ENCODE measurements around the gene LIN7B.
"Not testable (repeated sequence)": the region's sequence is repeated elsewhere in the genome, so short reads cannot be mapped to it uniquely, and the experiment has no call there.

LIN7B gene

DNA sequence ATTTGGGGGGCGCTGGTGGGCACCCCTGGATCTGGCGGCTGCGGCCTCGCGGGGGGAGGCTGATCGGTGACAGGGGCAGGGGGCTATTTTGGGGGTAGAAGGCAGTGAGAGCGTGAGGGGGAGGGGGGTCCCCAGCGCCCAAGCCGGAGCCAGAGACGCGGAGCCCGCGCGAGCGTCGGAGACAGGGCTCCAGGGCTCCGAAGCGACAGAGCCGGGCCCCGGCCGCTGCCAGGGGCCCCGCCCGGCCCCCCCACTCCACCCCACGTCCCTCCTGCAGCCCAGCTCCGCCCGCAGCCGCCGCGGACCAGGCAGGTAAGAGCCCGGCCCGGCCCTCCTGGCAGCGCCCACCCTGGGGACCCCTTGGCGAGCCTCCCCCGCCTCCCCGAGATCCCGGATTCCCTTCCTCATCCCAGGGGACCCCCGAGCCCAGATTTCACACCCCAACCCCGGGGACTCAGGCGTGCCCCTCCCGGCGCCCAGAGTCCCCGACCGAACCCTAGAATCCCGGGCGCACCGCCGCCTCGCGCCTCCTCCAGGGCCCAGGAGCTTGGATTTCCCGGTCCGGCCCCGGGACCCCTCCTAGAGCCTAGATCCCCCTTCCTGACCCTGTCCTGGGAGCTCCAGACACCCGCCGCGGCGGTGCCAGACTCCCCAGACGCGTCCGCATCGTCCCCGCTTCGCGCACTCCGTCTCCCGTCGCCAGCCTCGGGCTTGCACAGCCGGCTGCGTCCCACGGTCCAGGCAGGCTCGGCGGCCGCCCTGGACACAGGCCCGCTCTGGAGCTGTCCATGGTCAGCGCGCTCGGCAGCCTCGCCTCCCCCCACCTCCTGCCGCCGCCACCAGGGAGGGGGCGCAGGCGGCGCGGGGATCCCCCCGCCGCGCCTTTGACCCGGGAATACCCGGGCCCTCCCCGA, 5.5 kb downstream of the LIN7B start, which contains the start of gene PPFIA3:
PPFIA3 (plus strand) TSS at position 134 of the 914 bp plus-strand sequence. CDS start 8,330 bp downstream, outside the sequence.
- no peak for DNase-seq

DNA sequence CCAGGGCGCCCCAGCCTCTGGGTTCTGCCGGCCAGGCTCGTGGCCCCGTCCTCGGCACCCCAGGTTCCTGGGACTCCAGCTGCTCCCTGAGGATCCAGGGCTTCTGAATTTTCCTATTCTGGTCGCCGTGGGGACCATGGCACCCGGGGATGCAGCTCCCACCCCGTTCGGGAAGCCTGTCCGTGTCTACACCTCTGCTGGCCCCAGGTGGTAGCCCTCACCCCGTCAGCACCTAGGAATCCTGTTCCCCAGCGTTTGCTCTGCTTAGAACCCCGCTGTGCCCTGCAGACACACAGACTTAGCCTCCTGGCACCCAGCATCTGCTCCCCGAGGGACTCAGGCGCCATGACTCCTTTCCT, 6.1 kb downstream of the LIN7B start:
- DNase-seq: no peak

DNA sequence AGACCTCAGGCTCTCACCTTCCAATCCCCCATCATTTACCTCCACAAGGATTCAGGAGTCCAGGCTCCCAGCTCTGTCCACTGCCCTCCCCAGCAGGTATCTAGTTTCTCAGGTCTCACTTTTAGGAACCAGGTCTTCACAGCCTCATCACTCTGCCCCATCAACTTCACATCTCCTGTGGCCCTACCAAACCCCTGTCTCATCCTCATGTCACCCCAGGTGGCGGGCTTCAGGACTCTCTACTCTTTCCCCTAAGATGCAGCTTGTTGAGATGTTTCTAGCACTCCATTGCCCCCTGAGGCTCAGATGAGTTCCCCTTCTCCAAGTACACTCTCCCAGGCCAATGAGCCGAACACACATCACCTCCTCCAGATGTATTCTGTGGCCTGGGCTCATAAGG, 6.7 kb downstream of the LIN7B start:
- no peak for DNase-seq

DNA sequence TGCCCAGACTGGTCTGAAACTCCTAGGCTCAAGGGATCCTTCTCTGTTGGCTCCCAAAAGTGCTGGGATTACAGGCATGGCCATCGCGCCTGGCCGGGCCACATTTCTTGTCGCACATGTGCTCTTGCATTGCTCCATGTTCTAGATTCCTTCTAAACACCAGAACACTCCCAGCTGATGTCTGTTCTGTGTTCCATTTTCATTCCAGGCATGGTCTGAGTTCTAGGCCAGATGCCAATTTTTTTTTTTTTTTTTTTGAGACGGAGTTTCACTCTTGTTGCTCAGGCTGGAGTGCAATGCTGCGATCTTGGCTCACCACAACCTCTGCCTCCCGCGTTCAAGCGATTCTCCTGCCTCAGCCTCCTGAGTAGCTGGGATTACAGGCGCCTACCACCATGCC, 7.7 kb downstream of the LIN7B start:
- DNase-seq: not testable (repeated sequence)

DNA sequence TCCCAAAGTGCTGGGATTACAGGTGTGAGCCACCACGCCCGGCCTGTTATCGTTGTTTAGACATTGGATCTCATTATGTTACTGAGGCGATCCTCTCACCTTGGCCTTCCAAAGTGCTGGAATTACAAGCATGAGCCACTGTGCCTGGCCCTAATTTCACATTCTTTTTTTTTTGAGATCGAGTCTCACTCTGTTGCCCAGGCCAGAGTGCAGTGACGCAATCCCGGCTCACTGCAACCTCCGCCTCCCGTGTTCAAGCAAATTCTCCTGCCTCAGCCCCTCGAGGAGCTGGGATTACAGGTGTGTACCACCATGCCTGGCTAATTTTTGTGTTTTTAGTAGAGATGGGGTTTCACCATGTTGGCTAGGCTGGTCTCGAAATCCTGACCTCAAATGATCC, 9.1 kb downstream of the LIN7B start:
- DNase-seq: not testable (repeated sequence)

DNA sequence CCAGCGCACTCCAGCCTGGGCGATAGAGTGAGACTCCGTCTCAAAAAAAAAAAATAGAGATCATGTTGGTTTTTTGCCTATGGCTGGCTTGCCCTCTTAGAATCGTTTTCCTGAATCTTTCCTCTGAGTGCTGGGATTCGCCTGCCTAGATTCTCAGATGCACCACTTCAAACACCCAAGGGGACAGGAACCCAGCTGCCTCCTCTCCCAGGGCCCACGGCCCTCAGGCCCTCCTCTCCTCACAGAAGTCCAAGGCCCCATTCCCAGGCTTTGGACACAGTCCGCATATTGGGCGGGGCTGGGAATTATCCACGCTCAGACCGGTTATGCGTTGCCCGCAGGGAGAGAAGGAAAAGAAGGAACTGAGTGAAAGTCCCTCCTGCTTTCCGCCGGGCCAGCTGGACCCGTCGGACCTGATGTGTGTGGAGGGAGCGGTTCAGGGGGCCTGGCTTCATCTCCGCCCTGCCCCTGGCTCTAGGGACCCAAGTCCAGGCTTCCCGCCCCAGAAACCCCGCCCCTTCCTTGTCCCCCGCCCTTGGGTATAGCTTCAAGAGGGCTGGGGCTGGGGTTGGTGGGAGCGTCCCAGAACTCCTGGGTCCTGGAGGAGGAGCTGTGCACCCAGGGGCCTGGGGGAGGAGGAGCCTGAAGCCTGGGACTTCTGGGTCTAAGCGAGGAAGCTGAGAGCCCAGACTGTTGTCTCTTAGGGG, 11.0 kb downstream of the LIN7B start:
- no peak for DNase-seq

DNA sequence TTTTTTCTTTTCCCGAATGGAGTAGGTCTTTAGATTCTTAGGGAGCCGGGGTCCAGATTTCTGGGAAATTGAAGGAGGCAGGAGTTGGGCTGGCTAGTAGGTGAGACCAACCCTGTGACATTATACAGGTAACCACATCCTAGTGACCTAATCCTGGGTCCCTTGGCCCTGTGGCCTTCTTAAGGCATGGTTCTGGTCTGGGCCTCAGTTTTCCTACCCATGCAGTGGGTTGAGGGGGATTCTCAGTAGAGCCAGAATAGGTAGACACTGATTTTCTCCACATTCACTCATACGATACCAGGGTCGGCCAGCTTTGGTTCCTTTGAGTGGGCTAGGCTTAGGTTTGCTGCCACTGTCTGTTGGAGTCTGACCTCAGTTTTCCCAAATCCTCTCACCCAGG, 12.4 kb downstream of the LIN7B start:
- DNase-seq: no peak

DNA sequence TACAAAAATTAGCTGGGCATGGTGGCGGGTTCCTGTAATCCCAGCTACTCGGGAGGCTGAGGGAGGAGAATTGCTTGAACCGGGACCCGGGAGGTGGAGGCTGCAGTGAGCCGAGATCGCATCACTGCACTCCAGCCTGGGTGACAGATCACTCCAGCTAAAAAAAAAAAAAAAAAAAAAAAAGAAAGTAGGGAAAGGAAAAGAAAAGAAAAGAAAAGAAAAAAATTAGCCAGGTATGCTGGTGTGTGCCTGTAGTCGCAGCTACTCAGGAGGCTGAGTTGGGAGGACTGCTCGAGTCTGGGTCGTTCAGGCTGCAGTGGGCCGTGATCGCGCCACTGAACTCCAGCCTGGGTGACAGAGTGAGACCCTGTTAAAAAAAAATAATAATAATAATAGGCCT, 13.1 kb downstream of the LIN7B start:
- not testable (repeated sequence) for DNase-seq

DNA sequence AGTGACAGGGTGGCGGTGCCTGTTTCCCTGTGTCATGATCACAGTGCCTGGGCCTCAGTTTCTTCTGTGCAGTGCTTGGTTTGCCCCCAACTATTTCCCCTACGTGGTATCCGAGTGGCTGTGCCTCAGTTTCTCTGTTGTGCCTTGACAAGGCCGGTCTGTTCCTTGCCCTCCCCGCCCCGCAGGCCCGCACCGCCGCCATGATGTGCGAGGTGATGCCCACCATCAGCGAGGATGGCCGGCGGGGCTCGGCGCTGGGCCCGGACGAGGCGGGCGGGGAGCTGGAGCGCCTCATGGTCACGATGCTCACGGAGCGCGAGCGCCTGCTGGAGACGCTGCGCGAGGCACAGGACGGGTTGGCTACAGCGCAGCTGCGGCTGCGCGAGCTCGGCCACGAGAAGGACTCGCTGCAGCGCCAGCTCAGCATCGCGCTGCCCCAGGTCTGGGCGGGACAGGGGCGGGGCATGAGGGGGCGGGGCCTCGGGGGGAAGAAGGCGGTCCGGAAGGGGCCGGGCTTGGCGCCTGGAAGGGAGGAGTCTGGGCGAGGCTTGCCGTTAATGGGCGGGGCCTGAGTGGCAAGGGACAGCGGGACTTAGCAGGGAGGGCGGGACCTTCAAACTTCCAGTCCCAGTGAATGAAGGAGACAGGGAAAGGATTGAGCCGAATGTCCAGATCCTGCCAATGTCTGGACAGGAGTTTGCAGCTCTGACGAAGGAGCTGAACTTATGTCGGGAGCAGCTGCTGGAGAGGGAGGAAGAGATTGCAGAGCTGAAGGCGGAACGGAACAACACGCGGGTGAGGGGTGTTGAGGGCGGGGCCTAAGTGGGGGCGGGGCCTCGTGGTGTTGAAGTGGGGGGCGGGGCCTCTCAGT, 13.7 kb downstream of the LIN7B start:
- peak; percentile 81 for DNase-seq

DNA sequence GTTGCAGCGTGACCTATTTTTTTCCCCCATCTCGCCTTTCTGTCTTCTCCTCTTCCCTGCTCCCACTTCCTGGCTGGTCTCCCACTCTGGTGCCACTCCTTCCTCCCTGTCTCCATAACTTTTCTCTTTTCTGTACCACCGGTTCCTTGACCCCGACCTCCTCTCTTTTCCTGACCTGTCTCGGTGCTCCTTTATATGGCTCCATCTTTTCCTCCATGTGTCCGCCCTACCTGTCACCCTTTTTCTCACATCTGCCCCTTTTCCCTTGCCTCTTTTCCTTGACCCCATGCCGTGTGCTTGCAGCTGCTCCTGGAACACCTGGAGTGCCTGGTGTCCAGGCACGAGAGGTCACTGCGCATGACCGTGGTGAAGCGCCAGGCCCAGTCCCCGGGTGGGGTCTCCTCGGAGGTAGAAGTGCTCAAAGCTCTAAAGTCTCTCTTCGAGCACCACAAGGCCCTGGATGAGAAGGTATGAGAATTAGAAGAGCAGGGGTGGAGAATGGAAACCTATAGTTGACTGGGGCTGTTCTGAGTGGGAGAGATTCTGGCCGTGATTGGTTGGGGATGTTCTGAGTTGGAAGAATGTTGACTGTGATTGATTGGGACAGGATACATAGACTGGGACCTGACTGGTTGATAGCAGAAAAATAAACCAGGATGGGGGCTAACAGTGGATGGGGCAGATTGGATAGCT, 14.5 kb downstream of the LIN7B start:
- DNase-seq: no peak

DNA sequence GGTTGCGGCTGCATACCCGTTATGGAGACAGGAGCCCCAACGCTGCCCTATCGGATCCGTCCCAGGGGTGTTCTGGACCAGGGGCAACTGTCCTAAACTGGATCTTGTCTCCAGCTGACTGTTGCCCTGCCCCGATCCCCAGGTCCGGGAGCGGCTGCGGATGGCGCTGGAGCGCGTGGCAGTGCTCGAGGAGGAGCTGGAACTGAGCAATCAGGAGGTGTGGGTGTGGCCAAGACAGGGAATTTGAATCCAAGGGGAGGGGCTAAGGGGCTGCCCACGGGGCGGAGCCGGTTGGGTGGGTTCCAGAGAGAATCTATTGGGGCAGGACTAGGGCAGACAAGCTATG, 15.0 kb downstream of the LIN7B start:
- DNase-seq: no peak

DNA sequence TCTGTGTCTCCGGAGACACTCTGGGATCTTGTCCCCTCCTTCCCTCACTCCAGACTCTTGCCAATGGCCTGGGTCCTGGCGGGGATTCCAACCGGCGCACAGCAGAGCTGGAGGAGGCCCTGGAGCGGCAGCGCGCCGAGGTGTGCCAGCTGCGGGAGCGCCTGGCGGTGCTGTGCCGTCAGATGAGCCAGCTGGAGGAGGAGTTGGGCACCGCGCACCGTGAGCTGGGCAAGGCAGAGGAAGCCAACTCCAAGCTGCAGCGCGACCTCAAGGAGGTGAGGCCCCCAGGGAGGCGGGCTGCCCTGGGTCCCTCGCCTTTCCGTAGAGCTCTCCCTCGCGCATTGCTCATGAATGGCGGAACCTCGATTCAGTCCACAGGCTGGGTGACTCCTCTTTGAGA, 16.2 kb downstream of the LIN7B start:
- no peak for DNase-seq

DNA sequence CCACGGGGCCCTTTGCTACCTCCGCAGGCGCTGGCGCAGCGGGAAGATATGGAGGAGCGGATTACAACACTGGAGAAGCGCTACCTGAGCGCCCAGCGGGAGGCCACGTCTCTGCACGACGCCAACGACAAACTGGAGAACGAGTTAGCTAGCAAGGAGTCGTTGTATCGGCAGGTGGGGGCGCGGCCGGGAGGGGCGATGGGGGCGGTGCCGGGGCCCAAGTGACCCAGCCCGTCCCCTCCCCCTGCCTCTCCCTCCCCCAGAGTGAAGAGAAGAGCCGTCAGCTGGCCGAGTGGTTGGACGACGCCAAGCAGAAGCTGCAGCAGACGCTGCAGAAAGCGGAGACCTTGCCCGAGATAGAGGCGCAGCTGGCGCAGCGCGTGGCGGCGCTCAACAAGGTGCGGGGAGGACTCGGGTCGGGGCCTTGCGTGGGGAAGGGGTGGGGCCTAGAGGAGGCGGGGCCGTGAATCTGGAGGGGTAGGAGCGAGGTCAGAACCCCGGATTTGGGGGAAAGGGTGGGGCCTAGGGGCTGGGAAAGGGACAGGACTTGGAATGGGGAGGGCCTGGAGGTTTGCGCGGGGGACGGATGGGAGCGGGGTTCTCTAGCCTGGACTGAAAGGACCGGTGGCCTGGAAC, 18.9 kb downstream of the LIN7B start:
- no peak for DNase-seq

DNA sequence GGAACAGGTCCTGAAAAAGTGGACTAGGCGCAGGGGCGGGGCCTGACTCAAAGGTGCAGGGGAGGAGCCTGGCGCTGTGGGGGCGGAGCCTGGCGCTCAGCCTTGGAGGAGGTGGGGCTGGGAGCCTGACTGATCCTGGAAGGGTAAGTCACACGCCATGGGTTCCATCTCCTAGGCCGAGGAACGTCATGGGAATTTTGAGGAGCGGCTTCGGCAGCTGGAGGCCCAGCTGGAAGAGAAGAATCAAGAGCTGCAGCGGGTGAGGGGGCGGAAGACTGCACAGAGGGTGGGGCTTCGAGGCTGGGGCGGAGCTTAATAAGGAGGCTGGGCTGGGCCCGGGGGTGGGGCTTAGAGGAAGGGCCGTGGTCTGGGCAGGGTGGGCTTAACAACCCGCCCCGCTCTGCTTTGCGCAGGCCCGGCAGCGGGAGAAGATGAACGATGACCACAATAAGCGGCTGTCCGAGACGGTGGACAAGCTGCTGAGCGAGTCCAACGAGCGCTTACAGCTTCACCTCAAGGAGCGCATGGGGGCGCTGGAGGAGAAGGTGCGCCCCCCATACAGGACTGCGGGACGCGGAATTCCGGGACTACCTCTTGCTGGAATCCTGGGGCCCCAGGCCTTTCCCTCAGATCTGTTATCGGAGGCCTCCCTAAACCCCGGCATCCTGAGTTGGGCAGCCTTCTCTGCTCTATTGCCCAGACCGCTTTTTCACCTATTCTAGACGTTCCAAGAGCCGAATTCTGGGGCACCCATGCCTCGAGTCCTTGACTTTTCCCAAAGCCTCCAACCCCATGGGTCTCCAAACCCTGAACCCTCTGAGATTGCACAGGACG, 19.7 kb downstream of the LIN7B start:
- DNase-seq: no peak

DNA sequence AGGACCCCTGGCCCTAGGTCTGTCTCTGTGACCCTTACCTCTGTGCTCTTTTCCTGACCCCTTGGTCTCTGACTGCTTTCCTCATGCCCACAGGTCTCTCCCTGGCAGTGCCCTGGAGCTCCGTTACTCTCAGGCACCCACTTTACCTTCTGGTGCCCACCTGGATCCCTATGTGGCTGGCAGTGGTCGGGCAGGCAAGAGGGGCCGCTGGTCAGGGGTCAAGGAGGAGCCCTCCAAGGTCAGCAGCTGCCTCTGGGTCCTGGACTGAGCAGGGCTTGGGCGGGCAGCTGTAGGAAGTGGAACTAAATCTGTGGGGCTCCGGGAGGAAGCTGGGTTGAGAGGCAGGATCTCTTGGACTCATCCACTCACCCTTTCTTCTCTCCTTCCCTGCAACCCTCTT, 21.5 kb downstream of the LIN7B start:
- DNase-seq: no peak

DNA sequence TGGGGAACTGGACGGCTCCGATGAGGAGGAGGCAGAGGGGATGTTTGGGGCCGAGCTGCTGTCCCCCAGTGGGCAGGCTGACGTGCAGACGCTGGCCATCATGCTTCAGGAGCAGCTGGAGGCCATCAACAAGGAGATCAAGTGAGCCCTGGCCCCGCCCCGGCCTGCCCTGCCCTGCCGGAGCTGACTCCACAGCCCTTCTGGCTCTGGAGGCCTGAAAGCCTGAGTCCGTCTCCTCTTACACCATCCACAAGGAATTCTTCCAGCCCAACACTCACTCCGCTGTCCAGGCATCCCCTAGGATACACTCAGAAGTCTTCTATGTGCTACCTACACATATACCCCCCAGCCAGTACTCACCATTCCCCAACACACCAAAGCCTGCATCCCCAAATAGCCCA, 22.6 kb downstream of the LIN7B start:
- no peak for DNase-seq

DNA sequence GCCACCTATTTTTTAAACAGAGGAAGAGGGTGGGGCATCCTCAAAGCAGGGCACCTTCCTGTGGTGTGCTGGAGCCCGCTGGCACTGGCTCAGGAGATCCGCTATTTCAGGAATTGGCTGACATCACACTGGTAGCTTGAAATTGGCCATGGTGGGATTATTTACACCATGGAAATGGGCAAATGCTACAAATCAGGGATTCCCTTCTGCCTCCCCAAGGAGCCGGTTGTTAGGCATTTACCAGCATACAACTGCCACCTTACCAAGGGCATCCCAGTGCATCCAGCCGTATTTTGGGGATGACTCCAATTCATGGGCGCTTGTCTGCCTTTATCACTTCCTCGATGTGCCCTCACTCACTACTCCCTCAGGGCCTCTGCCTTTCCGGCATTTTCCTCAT, 26.8 kb downstream of the LIN7B start:
- no peak for DNase-seq

DNA sequence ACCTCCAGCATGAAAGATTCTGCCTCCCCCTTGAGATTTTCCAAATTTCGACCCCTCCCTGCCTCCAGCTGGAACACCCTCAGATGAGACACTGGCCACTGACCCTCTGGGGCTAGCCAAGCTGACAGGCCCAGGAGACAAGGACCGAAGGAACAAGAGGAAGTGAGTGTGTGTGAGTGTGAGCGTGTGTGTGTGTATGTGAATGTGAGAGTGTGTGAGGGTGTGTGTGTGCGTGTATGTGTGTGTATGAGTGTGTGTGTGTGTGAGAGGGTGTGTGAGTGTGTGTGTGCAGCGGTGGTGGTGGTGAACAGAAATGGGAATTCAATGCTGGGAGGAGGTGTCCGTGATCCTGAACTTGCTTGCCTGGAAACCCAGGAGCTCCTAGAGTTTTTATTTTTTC, 27.2 kb downstream of the LIN7B start:
- DNase-seq: no peak

DNA sequence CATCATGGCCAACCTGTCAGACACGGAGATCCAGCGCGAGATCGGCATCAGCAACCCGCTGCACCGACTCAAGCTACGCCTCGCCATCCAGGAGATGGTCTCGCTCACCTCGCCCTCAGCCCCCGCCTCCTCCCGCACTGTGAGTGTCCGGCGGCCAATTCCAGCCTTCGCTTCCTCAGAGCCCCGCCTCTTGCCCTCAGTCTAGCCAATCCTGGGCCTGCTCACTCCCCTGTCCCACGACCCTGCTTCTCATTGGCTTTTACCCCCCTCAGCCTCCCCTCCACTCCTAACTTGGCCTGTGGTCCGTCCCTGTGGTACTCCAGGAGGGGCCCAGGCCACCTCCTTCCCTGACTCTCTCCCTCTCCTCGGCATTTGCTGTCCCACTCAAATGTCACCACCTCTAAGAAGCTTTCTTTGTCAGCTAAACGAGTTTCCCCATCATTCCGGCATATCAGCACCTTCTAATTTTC, 28.7 kb downstream of the LIN7B start:
- DNase-seq: peak; percentile 70

DNA sequence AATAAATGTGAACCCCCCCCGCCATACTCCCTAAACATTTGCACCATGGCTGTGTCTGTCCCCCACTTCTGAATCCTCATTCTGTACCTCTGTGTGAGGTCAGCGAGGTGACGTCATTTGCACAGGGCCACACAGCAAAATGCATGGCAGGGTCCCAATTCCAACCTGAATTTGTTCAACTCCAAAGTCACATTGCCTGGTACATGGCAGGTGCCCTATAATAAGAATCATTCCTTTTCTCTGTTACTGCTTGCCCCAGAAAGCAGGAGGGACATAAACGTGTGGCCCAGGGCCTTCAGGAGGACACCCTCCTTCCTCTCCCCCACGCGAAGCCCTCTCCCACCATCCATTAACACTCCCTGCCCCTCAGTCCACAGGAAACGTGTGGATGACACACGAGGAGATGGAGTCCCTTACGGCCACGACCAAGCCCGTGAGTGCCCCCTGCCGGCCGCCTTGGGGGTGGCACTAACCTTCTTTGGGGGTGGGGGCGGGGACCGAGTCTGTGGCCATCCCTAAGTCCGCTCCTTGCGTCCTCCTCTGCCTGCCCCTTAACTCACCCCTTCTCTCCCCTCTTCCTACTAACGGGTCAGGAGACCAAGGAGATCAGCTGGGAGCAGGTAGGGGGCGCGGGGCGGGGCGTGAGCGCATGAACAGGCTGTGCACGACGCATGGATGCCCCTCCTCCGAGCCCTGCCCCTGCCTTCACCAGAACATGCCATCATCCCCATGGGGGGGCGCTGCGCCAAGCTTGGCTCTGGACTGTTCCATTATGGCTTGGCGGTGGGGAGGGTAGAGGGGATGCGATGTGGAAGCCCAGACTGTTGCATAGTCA, 31.6 kb downstream of the LIN7B start:
- peak; percentile 32 for DNase-seq

All from NCI-H2029 treated with DMSO at 0.1 percent for 48 hours (cell line).